Kidney tubule cell (primary cell): ENCODE data around the gene CEBPA.

Experiments used
- DNase-seq: peaks from one replicate; pipeline ENCODE4 v3.0.0-alpha.2; 2018; ENCODE audit warnings: low spot score

Gene CEBPA

GRCh38 chr19:33270769-33271168, 31.6 kb downstream of the CEBPA start:
- DNase-seq = no peak

- DNase-seq = no peak
These were observed 33.3 kb downstream of the CEBPA start for GRCh38 chr19:33269016-33269415.

- DNase-seq = no peak
These were observed 34.0 kb downstream of the CEBPA start for GRCh38 chr19:33268162-33268991.

DNA sequence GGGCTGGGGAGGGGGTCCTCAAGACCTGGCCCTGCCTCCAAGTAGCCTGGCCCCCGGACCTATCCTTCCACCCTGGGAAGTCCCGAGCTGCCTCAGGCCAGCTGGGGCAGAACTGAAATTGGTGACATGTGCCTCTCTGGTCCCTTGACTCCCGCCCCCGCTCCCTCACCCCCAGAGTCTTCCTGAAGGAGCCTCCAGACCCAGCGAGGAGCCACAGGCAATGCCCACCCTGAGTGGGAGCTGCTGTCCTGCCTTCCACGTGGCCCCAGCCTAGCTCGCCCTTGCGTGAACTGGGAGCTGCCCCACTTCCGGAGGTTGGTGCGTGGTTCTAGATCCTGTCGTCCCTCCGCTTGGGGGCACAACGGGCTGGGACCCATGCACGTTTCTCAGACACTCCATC, 34.6 kb downstream of the CEBPA start:
- no peak for DNase-seq

- DNase-seq = no peak
These were observed 35.3 kb downstream of the CEBPA start for GRCh38 chr19:33266974-33267484.

GRCh38 chr19:33264881-33265445, 37.4 kb downstream of the CEBPA start:
- DNase-seq = no peak

DNA sequence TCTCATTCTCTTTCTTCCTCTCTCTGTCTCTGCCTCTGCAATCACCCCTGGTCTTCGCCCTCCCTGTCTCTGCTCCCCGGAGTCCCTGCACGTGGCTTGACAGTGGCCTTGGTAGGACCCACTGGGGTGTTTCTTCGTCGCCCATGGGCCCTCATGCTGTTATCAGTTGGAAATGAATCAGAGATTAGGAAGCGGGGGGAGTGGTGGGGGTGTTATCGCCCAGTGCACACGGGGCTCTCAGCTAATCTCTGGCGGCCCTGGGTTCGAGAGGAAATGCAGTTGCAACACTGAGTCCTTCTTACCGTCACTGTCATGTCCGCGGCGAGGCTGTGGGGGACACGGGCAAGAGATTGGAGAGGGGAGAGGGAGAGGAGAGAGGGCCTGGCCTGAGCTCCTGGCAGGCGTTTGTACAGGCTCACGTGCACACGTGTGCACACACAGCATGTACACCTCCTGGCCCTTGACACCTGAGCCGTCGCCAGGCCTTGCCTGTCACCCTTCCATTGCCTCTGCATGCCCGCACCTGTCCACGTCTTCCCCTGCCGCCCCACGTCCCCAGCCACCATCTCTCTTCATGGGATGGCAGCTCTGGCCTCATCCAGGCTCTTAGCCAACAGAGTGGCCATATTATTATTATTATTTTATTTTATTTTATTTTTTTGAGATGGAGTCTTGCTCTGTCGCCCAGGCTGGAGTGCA, 38.9 kb downstream of the CEBPA start:
- no peak for DNase-seq

DNA sequence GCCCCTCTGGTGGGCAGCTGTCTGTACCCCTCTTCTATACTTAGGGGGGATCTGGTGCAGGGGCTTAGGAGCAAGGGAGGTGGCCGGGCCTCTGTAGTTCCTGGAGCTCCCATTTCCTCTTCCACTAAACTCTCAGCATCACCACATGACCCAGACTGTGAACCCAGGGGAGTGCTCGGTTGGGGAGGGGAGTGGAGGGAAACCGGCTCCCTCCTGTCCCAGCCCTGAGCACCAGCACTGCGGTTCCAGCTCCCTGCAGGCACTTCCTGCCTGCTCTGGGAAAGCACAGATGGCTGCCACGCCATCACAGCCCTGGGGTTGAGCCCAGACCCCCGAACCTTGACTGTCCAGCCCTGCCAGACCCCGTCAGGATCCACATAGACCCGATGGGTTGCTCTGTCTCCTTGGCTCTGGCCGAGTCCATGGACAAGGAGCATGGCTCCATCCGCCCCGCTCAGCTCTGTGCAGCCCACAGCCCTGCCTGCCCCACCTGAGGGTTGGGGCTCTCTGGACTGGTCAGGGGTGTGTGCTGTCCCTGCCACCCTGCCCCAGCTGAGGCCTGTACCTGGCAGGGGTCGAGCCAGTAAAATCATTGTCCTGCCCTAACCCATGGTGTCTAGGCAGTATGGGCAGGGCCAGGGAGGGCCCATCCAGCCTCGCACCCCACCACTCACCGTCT, 40.7 kb downstream of the CEBPA start:
- no peak for DNase-seq

DNA sequence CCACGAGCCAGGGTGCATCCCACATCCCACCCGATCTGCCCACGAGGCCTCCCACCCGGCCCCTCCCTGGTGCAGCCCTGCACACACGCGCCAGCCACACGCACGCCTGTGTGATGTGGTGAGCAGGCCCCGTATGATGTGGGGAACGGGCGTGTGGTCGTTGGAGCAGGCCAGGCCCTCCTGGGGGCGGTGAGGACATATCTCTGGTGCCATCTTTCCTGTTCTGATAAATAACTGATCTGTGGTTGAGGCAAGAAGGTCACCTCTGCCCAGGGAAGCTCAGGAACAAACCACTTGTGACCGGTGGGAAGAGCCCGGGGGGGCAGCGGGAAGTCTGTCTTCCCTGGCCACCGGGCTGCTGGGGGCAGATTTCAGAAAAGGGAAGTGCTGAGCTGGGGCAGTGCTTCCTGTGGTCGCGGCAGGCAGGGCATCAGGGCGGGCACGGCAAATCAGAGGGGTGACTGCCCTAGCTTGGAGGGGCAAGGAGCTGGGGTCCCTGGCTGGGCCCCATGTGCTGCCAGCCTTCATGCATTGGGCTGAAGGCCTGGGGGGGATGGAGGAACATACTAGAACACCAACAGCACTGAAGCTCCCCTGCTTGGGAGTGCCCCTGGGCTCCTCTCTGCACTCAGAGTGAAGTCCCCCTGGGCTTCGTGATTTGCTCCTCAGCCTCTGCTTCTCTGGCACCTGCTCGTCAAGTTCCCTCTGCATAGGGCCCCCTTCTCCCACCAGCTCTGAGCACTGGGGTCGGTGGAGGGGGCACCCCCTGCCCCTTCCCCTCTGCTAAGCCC, 41.5 kb downstream of the CEBPA start:
- no peak for DNase-seq

- DNase-seq = no peak
These were observed 42.8 kb downstream of the CEBPA start for GRCh38 chr19:33259539-33259938.

DNA sequence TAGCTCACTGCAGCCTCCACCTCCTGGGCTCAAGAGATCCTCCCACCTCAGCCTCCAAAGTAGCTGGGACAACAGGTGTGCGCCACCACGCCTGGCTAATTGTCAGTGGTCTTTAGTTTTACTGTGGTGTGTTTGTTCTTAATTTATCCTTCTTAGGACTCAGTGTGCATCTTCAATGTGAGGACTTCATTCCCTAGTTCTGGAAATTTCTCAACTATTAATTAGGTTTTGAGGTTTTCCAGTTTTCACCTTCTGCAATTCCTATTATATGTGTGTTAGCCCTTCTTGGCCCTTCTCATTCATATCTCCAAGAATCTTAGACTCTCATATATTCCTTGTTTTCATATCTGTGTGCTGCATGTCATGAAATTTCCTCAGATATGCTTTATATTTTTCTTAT, 44.5 kb downstream of the CEBPA start:
- no peak for DNase-seq

DNA sequence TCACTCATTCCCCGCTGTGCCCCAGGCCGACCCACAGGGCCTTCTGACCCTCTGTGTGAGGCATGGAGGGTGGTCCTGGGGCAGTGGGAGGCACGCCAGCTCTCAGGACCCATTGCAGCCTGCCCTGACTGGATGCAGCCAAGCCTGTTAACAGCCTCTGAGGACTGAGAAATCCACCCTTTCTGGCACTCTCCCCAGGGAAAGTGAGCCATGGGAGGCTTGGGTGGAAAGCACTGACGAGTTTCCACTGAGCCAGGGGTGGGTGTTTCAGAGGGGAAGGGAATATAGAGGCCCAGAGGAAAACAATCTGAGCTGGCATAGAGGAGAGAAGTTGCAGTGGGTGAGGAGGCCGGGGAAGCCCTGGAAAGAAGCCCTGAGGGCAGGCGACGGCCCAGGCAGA, 46.1 kb downstream of the CEBPA start:
- DNase-seq = no peak

GRCh38 chr19:33255781-33256180, 46.6 kb downstream of the CEBPA start:
- no peak for DNase-seq

- DNase-seq = no peak
These were observed 48.0 kb downstream of the CEBPA start for GRCh38 chr19:33254245-33254824.

GRCh38 chr19:33252971-33253370, 49.4 kb downstream of the CEBPA start:
- no peak for DNase-seq

DNA sequence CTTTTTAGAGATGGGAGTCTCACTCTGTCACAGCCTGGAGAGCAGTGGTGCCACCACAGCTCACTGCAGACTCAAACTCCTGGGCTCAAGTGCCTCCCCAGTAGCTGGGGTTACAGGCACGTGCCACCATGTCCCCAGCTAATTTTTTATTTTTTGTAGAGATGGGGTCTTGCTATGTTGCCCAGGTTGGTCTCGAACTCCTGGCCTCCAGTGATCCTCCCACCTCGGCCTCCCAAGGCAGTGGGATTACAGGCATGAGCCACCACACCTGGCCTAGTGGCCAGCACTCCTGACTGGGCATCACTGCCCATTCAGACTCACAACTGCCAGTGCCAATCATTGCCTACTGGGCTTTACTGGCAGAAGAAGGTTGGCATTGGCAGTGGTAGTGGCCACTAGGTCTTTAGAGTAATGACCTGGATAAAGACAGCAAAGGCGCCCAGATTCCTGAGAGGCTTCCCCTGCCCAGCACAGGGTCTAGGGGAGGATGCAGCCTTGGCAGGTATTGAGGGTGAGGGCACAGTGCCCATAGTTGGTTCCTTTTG, 49.8 kb downstream of the CEBPA start:
- DNase-seq = no peak

DNA sequence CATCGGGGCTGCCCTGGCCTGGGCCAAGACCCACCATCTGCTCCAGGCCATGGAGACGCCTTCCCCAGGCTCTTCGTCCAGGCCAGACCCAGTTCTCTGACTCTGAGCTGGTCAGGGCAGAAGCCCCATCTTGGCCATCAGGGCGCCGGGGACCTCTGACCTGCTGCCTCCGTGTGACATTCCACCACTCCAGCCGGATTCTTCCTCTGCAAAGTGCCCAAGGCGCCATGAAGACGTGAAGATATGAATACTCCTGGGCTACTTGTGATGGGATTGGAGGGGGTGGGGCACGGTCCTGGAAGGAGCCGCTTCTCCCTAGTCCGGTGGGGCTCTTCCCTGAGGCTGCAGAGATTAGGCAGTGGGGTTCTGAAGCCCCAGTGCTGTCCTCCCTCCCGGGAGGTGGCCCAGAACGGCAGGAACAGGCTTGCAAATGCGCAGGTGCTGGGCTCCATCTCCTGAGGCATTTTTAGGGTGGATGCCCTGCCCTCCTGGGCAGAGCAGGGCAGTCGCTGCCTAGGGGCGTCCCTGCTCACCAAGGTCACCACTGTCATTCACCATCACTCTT, 50.7 kb downstream of the CEBPA start:
- DNase-seq = no peak

GRCh38 chr19:33251076-33251475, 51.3 kb downstream of the CEBPA start:
- no peak for DNase-seq

- no peak for DNase-seq
These were observed 51.8 kb downstream of the CEBPA start for GRCh38 chr19:33250500-33250899.
